Measurements from ENCODE around the gene HOXB2. TPM values are rescaled to one million over a fixed set of nuclear protein-coding genes. Genes with fewer than 3 reads are reported as not detected.

Gene HOXB2
- total RNA-seq, 2 experiments from 2014 or later, result 3.4 to 4.7 TPM

Other genes with a start within 250 kb of the HOXB2 start
- 100 to 1,000 TPM; 123 to 144 TPM for gene SKAP1, start 114.9 kb downstream of the HOXB2 start, total RNA-seq
- gene HOXB1, start 14.1 kb downstream of the HOXB2 start, total RNA-seq, result not detected
- 1 to 10 TPM; 3.3 to 3.6 TPM for gene HOXB4, start 33.2 kb upstream of the HOXB2 start, total RNA-seq
- gene HOXB3, start 45.1 kb upstream of the HOXB2 start, total RNA-seq, result 1 to 10 TPM; 3.1 to 4.5 TPM
- not detected for gene HOXB5, start 48.7 kb upstream of the HOXB2 start, total RNA-seq
- not detected for gene HOXB6, start 59.9 kb upstream of the HOXB2 start, total RNA-seq
- under 1 TPM; 0.25 to 0.30 TPM for gene HOXB7, start 65.9 kb upstream of the HOXB2 start, total RNA-seq
- not detected for gene HOXB8, start 70.2 kb upstream of the HOXB2 start, total RNA-seq
- gene HOXB9, start 81.2 kb upstream of the HOXB2 start, total RNA-seq, result not detected
- gene PRAC1, start 177.4 kb upstream of the HOXB2 start, total RNA-seq, result not detected
- gene PRAC2, start 178.1 kb upstream of the HOXB2 start, total RNA-seq, result not detected
- not detected for gene HOXB13, start 183.6 kb upstream of the HOXB2 start, total RNA-seq

Measured in activated CD4-positive, alpha-beta T cell treated with anti-CD3 and anti-CD28 coated beads, Interleukin-2, amount 10 ng/mL, durations not matched to agents 7 days and 5 days (primary cell).